HFF-Myc (cell line): ENCODE results near the gene MEF2C.

Experiments used
- DNase-seq: peaks from one replicate; pipeline ENCODE4 v3.0.0-alpha.2; 2011; ENCODE audit warnings: low read depth; ENCODE audit errors: extremely low read depth
- H3K4me3 ChIP-seq: replicated peaks from 2 replicates; pipeline ENCODE4 v1.5.1; 2011; ENCODE audit warnings: low read depth, mild to moderate bottlenecking, control low read depth, low read length
- CTCF ChIP-seq: IDR thresholded peaks from 2 replicates; pipeline ENCODE4 v1.5.1; 2012; ENCODE audit warnings: mild to moderate bottlenecking, low read depth, low read length, control low read depth; ENCODE audit errors: missing control alignments

MEF2C gene

DNA sequence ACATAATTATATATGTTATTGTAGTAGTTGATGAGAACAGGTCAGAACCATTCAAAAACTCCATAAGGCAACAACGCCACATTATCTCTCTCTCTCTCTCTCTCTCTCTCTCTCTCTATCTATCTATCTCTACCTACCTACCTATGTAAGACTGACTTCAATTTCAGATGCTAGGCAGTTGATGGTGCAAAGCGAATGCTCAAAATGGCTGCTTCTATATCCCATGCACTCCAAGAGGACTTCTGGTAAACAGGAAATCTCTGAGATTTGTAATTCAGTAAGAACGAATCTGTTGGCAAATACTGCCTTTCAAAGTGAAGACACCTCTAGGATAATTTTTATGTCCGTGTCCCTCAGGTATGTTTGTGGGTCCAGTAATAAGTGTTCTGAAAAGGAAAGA is 43.7 kb downstream of the MEF2C start:
- no peak overlapping the region for H3K4me3 ChIP-seq
- DNase-seq, result no peak
- no peak for TF ChIP-seq CTCF

DNA sequence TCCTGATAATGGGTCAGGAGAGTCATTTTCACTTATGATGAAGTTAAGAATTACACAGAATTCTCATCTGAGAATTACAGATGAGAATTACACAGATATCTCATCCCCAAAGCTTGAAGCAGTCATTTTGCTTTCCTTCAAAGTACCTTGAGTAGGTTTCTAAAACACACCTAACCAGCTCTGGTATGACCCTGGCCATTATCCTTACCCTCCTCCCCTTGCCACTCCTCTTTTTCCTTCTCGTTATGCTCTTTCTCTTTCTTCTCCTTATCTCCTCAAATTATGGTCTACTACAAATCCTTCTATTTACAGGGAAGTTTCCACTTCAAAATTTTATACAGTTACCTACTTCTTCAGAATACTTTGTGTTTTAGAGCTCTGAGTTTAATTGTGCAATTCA is 44.5 kb downstream of the MEF2C start:
- TF ChIP-seq CTCF, result no peak
- no peak for DNase-seq
- no peak overlapping the region for H3K4me3 ChIP-seq

DNA sequence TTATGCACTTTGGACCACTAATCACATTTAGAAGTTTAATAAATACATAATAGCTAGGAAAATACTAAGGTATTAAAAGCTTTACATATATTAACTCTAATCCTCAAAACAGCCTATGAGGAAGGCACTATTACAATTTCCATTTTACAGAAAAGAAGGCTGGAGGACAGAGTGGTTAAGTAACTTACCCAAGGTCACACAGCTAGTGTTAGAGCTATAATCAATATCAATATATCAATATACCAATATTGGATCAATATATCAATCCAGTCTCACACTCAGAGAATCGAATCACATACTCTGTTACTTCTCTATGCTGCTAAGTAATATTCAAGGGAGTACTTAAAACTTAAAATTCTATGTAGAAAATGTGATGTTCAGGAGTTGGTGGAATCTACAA is 45.2 kb downstream of the MEF2C start:
- TF ChIP-seq CTCF, result no peak
- DNase-seq, result no peak
- no peak overlapping the region for H3K4me3 ChIP-seq

GRCh38 chr5:88837222-88837621 is 45.8 kb downstream of the MEF2C start:
- no peak for TF ChIP-seq CTCF
- DNase-seq, result no peak
- H3K4me3 ChIP-seq, result no peak overlapping the region

GRCh38 chr5:88836195-88836838 is 46.7 kb downstream of the MEF2C start:
- TF ChIP-seq CTCF, result no peak
- no peak overlapping the region for H3K4me3 ChIP-seq
- no peak for DNase-seq

GRCh38 chr5:88834499-88834898 is 48.5 kb downstream of the MEF2C start:
- H3K4me3 ChIP-seq, result no peak overlapping the region
- no peak for TF ChIP-seq CTCF
- DNase-seq, result no peak

DNA sequence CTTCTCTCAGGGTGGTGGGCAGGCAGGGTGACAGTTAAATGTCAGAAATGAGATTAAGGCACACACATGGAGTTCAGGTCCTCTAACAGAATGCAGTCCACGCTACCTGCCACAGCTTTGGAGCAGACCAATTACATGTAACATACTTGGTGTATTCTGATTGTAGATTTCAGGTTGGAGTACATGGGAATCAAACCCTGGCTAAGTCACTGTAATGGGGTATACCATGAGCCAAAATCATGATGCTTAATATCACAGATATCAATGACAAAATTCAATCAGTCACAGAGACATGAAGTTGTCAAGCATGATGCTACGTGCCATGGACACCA is 48.9 kb downstream of the MEF2C start:
- no peak for TF ChIP-seq CTCF
- H3K4me3 ChIP-seq, result no peak overlapping the region
- no peak for DNase-seq
